ENCODE data around the gene MYO15B. TPM values are rescaled to one million over a fixed set of nuclear protein-coding genes. Genes with fewer than 3 reads are reported as not detected.

Gene MYO15B
- total and polyA plus RNA-seq, 2 of the 13 experiments (the other 11 are each of a cell fraction or from before 2014, with no cell fraction given) = 2.8 to 8.1 TPM

- TF ChIP-seq ELF1 (CRISPR knock-in tag; IDR thresholded peaks at IDR 0.05) (no peak), CCDC6 (CRISPR knock-in tag; IDR thresholded peaks at IDR 0.05) (no peak), HIC2 (CRISPR knock-in tag; IDR thresholded peaks at IDR 0.05; ENCODE audit: low read depth) (peak; percentile 61; the same call in 1 of the 2 replicates), ZNF484 (CRISPR knock-in tag; IDR thresholded peaks at IDR 0.05; ENCODE audit: borderline replicate concordance, low read depth) (0 out of 2 replicates have a peak, but pooled peaks have one; percentile 48), THRA (CRISPR knock-in tag; IDR thresholded peaks at IDR 0.05; ENCODE audit: borderline replicate concordance) (no peak), ZNF512B (CRISPR knock-in tag; IDR thresholded peaks at IDR 0.05; ENCODE audit: borderline replicate concordance) (no peak), RBM22 (optimal IDR thresholded peaks at IDR 0.05; ENCODE audit: low read length) (no peak), FOXA3 (CRISPR knock-in tag; IDR thresholded peaks at IDR 0.05) (no peak), ATF4 (CRISPR knock-in tag; IDR thresholded peaks at IDR 0.05) (no peak), AGO2 (optimal IDR thresholded peaks at IDR 0.05; ENCODE audit: low read depth, low read length) (no peak), CHD2 (IDR thresholded peaks at IDR 0.05; ENCODE audit: low read depth, low read length) (peak; percentile 83), ARID2 (CRISPR knock-in tag; IDR thresholded peaks at IDR 0.05; ENCODE audit: borderline replicate concordance) (no peak), NPAS2 (CRISPR knock-in tag; IDR thresholded peaks at IDR 0.05; ENCODE audit: borderline replicate concordance) (no peak), ZNF615 (CRISPR knock-in tag; IDR thresholded peaks at IDR 0.05; ENCODE audit: borderline replicate concordance) (no peak), ZNF609 (CRISPR knock-in tag; IDR thresholded peaks at IDR 0.05; ENCODE audit: borderline replicate concordance) (no peak), HCFC1 (IDR thresholded peaks at IDR 0.05; ENCODE audit: low read depth, low read length) (no peak)
These were observed 7.1 kb downstream of the MYO15B start (continued) for GRCh38 chr17:75594499-75595283.

Data from HepG2 (cell line).